Ectodermal cell (in vitro differentiated cells): Measurements from ENCODE around the gene CMSS1.

ENCODE experiments used
- H3K27ac ChIP-seq: 2 replicates; pipeline ENCODE4 v1.7.0; 2013; ENCODE audit warnings: mild to moderate bottlenecking, low read depth, low read length; ENCODE audit not compliant: insufficient read depth, poor library complexity, severe bottlenecking
- H3K27me3 ChIP-seq: 2 replicates; pipeline ENCODE4 v1.7.0; 2013; ENCODE audit warnings: mild to moderate bottlenecking, low read length; ENCODE audit not compliant: insufficient read depth, control insufficient read depth, poor library complexity, severe bottlenecking
- H3K36me3 ChIP-seq: one replicate; pipeline ENCODE4 v1.7.0; 2013; ENCODE audit warnings: low read length; ENCODE audit not compliant: control insufficient read depth, insufficient read depth
- H3K4me1 ChIP-seq: one replicate; pipeline ENCODE4 v1.7.0; 2013; ENCODE audit warnings: low read length; ENCODE audit not compliant: control insufficient read depth, insufficient read depth
- H3K4me3 ChIP-seq: 2 replicates; pipeline ENCODE4 v1.7.0; 2013; ENCODE audit warnings: low read depth, low read length, control low read depth; ENCODE audit not compliant: insufficient read depth
- H3K9me3 ChIP-seq: 2 replicates; pipeline ENCODE4 v1.7.0; 2013; ENCODE audit warnings: mild to moderate bottlenecking, low read length, moderate library complexity; ENCODE audit not compliant: control insufficient read depth
- WGBS, 2 experiments: methylation state at CpG; one replicate each; pipeline ENCODE4 v1.1.7; 2013; ENCODE audit warnings: missing lambda C conversion rate in 2 of 2; 5-methylcytosine and 5-hydroxymethylcytosine counted together

CMSS1 gene

DNA sequence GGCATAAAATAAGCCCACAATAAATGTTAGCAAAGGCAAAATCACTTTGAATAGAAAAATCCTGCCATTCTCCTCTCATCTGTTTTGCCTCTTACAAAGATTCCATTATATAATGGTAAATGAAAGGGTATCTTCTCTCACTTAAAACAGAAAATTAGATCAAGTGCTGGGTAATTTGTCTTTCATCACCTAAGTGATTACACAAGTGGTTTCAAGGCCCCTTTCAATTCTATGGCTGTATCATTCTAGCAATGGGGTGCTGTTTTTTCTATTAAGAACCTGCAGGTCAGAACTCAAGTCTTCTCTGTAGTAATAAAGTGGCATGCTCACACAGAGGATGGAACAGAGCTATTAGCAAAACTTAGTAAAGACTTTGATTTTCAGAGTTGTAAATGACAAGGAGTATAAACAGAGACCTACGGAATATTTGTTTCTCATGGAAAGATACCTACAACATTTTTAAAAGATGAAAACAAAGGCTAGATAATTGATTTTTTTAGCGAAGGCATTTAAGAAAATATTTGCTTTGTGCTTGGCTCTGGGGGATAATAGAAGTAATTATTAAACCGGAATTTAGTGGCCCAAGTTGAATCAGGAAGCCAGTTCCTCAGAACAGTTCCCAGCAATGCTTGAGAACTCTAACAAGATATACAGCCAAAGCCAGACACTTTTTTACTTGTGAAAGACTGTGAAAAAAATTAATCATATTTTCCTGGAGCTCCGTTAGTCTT is 137.4 kb downstream of the CMSS1 start:
- H3K4me3 ChIP-seq, result no peak overlapping the region
- no peaks in the 10 kb centered on the region for H3K9me3 ChIP-seq
- H3K4me1 ChIP-seq, result no peaks in the 10 kb centered on the region
- no peaks in the 10 kb centered on the region for H3K27me3 ChIP-seq
- WGBS, 2 experiments, result 95 to 100% methylated on average over 3 to 4 of the region's 4 CpGs
- H3K36me3 ChIP-seq, result no peaks in the 10 kb centered on the region
- H3K27ac ChIP-seq, result no peak overlapping the region

GRCh38 chr3:99955773-99956562 is 138.3 kb downstream of the CMSS1 start:
- Histone ChIP-seq H3K27ac (no peak overlapping the region), H3K9me3 (no peaks in the 10 kb centered on the region), H3K27me3 (no peaks in the 10 kb centered on the region), H3K4me3 (no peak overlapping the region), H3K4me1 (no peaks in the 10 kb centered on the region), H3K36me3 (no peaks in the 10 kb centered on the region)
- WGBS, 2 experiments, result 92 to 93% methylated on average over 10 of the region's 10 CpGs

DNA sequence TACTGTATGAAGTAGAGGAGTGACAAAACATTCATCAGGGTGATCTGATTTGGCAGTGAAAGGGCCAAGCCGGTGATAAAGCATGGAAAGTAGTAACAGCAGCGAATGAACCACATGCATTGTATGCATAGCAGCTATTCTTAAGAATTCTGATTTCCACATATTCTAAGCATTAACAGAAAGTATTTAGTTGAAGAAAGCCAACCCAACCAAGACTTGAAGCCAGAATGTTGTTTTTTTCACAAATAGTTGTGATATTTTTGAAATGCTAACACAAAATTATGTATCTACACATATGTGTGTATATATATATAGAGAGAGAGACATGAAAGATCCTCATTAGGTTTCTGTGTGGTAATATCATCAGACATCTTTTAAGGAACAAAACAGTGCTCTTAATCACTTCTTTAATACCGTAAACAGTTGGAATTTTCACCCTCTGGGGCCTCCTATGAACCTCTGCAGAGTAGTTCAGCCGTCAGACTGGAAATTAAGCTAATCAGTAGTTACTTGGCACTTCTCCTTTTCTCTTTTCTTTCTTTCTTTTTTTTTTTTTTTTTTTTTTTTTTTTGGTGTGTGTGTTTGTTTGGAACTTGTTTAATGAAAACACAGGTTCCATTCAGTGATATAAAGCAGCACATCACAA is 139.6 kb downstream of the CMSS1 start:
- Histone ChIP-seq H3K9me3 (no peaks in the 10 kb centered on the region), H3K27me3 (no peaks in the 10 kb centered on the region), H3K4me3 (no peak overlapping the region), H3K27ac (no peak overlapping the region), H3K4me1 (no peaks in the 10 kb centered on the region), H3K36me3 (no peaks in the 10 kb centered on the region)
- 84 to 97% methylated on average over 4 of the region's 4 CpGs for WGBS, 2 experiments

GRCh38 chr3:99958222-99958912 is 140.7 kb downstream of the CMSS1 start:
- Histone ChIP-seq H3K9me3 (no peaks in the 10 kb centered on the region), H3K4me3 (no peak overlapping the region), H3K4me1 (no peaks in the 10 kb centered on the region), H3K27ac (no peak overlapping the region), H3K27me3 (no peaks in the 10 kb centered on the region), H3K36me3 (no peaks in the 10 kb centered on the region)
- WGBS, 2 experiments, result 94 to 96% methylated on average over 3 of the region's 3 CpGs

- Histone ChIP-seq H3K4me3 (no peak overlapping the region), H3K36me3 (no peaks in the 10 kb centered on the region), H3K9me3 (no peaks in the 10 kb centered on the region), H3K4me1 (no peaks in the 10 kb centered on the region), H3K27me3 (no peaks in the 10 kb centered on the region), H3K27ac (no peak overlapping the region)
- 68 to 77% methylated on average over 4 to 5 of the region's 5 CpGs for WGBS, 2 experiments
These were observed 142.6 kb downstream of the CMSS1 start for GRCh38 chr3:99960123-99960878.

- Histone ChIP-seq H3K27ac (no peak overlapping the region), H3K4me3 (no peak overlapping the region), H3K27me3 (no peaks in the 10 kb centered on the region), H3K9me3 (no peaks in the 10 kb centered on the region), H3K4me1 (no peaks in the 10 kb centered on the region), H3K36me3 (no peaks in the 10 kb centered on the region)
- 94 to 96% methylated on average over 7 of the region's 7 CpGs for WGBS, 2 experiments
These were observed 143.3 kb downstream of the CMSS1 start for GRCh38 chr3:99960941-99961340.

DNA sequence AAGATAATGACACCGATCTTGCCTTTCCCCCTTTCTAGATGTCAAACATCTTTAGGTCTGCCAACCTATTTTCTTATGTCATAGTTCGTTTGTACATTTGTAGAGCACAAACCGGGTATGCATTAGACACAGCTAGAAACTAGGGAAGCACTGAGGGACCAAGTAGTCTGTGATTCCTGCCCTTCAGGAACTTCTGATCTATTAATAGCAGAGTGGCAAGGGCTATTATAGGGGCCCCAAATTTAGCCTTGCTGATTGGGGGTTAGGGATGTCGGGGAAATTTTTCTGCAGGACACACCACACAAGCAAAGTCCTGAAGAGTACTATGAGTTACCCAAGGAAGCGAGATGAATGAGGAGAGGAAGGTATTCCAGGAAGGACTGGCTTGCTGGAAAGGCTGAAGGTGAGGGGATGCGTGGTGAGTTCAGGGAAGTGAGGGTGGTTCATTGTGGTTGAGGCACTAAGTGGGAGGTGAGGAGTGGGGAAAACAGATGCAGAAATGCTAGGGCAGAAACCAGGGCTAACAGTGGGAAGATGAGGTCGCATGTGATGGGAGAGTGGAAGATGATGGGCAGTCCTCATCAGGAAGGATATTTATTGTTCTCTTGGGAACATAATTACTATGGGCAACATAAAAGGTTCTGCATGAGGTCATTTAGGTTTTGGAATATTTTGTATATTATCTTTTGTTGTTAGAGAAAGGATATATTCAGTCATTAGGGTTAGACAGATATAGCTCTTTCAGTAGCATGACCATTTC is 144.3 kb downstream of the CMSS1 start:
- Histone ChIP-seq H3K36me3 (no peaks in the 10 kb centered on the region), H3K27me3 (no peaks in the 10 kb centered on the region), H3K4me1 (no peaks in the 10 kb centered on the region), H3K27ac (no peak overlapping the region), H3K9me3 (no peaks in the 10 kb centered on the region), H3K4me3 (no peak overlapping the region)
- 94 to 97% methylated on average over 7 of the region's 7 CpGs for WGBS, 2 experiments

GRCh38 chr3:99962703-99963102 is 145.0 kb downstream of the CMSS1 start:
- 93 to 98% methylated on average over 2 of the region's 2 CpGs for WGBS, 2 experiments
- Histone ChIP-seq H3K9me3 (no peaks in the 10 kb centered on the region), H3K27ac (no peak overlapping the region), H3K36me3 (no peaks in the 10 kb centered on the region), H3K27me3 (no peaks in the 10 kb centered on the region), H3K4me1 (no peaks in the 10 kb centered on the region), H3K4me3 (no peak overlapping the region)

GRCh38 chr3:99965077-99965476 is 147.4 kb downstream of the CMSS1 start:
- H3K4me1 ChIP-seq, result no peaks in the 10 kb centered on the region
- no peaks in the 10 kb centered on the region for H3K27me3 ChIP-seq
- no peaks in the 10 kb centered on the region for H3K9me3 ChIP-seq
- no peaks in the 10 kb centered on the region for H3K36me3 ChIP-seq
- no peak overlapping the region for H3K27ac ChIP-seq
- 89 to 100% methylated on average over 1 of the region's 1 CpG for WGBS, 2 experiments
- H3K4me3 ChIP-seq, result no peak overlapping the region
